Measurements from ENCODE around the gene SLC25A21.

DNA sequence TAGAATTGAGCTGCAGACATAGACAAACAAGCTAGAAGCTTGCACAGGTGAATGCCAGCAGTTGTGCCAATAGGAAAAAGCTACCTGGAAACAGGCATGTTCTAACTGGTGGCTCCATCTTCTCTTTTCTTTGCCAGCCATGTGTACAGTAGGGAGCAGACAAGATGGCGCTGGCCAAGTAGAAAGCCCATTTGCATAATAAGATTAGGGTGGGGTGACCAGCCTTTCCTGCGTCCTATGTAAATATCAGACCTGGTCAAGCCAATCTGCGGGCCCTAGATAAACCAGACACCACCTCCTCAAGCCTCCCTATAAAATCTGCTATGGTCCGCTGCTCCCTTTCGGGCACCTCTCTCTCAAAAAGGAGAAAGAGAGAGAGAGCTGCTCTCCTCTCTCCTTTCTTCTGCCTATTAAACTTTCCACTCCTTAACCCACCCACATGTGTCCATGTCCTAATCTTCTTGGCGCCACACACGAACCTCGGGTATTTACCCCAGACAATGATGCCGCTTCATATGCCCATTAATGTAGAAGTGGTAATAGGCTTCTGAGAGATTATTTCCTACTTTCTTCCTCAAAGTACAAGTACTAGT, 201.0 kb downstream of the SLC25A21 start:
- no peak for TF ChIP-seq CREB1 (IDR thresholded peaks at IDR 0.05)
- TF ChIP-seq CREB1 (CRISPR knock-in tag; IDR thresholded peaks at IDR 0.05): no peak
- TF ChIP-seq MAZ (IDR thresholded peaks at IDR 0.05; ENCODE audit: borderline replicate concordance, low read depth, low read length): no peak
- TF ChIP-seq MAZ (CRISPR knock-in tag; IDR thresholded peaks at IDR 0.05; ENCODE audit: low read depth): no peak
- no peak for TF ChIP-seq ZNF556 (CRISPR knock-in tag; IDR thresholded peaks at IDR 0.05; ENCODE audit: borderline replicate concordance)
- TF ChIP-seq, protein P1, sequence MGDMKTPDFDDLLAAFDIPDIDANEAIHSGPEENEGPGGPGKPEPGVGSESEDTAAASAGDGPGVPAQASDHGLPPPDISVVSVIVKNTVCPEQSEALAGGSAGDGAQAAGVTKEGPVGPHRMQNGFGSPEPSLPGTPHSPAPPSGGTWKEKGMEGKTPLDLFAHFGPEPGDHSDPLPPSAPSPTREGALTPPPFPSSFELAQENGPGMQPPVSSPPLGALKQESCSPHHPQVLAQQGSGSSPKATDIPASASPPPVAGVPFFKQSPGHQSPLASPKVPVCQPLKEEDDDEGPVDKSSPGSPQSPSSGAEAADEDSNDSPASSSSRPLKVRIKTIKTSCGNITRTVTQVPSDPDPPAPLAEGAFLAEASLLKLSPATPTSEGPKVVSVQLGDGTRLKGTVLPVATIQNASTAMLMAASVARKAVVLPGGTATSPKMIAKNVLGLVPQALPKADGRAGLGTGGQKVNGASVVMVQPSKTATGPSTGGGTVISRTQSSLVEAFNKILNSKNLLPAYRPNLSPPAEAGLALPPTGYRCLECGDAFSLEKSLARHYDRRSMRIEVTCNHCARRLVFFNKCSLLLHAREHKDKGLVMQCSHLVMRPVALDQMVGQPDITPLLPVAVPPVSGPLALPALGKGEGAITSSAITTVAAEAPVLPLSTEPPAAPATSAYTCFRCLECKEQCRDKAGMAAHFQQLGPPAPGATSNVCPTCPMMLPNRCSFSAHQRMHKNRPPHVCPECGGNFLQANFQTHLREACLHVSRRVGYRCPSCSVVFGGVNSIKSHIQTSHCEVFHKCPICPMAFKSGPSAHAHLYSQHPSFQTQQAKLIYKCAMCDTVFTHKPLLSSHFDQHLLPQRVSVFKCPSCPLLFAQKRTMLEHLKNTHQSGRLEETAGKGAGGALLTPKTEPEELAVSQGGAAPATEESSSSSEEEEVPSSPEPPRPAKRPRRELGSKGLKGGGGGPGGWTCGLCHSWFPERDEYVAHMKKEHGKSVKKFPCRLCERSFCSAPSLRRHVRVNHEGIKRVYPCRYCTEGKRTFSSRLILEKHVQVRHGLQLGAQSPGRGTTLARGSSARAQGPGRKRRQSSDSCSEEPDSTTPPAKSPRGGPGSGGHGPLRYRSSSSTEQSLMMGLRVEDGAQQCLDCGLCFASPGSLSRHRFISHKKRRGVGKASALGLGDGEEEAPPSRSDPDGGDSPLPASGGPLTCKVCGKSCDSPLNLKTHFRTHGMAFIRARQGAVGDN (CRISPR knock-in tag; IDR thresholded peaks at IDR 0.05): no peak
- no peak for TF ChIP-seq CEBPZ (IDR thresholded peaks at IDR 0.05; ENCODE audit: low read length)
- TF ChIP-seq CTCF (CRISPR knock-in tag; IDR thresholded peaks at IDR 0.05): no peak
- TF ChIP-seq ZSCAN9 (CRISPR knock-in tag; IDR thresholded peaks at IDR 0.05; ENCODE audit: borderline replicate concordance): no peak
- no peak for TF ChIP-seq ZNF274 (CRISPR knock-in tag; IDR thresholded peaks at IDR 0.05)
- TF ChIP-seq FOXK2 (IDR thresholded peaks at IDR 0.05): no peak
